GM12878 (cell line): ENCODE data around the gene C5. TPM values are rescaled to one million over a fixed set of nuclear protein-coding genes. Genes with fewer than 3 reads are reported as not detected.

Experiments
- ATAC-seq: fragments of 200-7000 bp; cut with Tn5 transposase; 3 replicates; pipeline ENCODE4 v1.9.1; 2020; ENCODE audit warnings: mild to moderate bottlenecking, moderate library complexity
- BruUV-seq: library from RNA; stranded (reverse); fragments of 400-500 nt; replicated peaks from 2 replicates; lab custom pipeline; 2021; lab: Mats Ljungman, UMichigan
- CTCF ChIA-PET: fragments of 300-600 bp; sonication (Branson Sonifier 250); formaldehyde crosslinking; extraction: SDS; loops from one replicate; lab custom pipeline; 2021; ENCODE audit warnings: inconsistent platforms; lab: Yijun Ruan, JAX
- POLR2A ChIA-PET: fragments of 350-600 bp; formaldehyde crosslinking; extraction: SDS; loops from one replicate; lab custom pipeline; 2021; ENCODE audit warnings: inconsistent platforms; lab: Charles Lee
- RAD21 ChIA-PET: fragments of 300-600 bp; sonication (Branson Sonifier 250); formaldehyde crosslinking; loops from one replicate; lab custom pipeline; 2023; ENCODE audit warnings: antibody characterized with exemption; ENCODE audit not compliant: unreplicated experiment; lab: Charles Lee
- SMC1A ChIA-PET: fragments of 300-600 bp; sonication (Branson Sonifier 250); formaldehyde crosslinking; loops from one replicate; lab custom pipeline; 2023; ENCODE audit not compliant: unreplicated experiment, uncharacterized antibody; lab: Charles Lee
- DNase-seq: peaks from one replicate; pipeline ENCODE4 v3.0.0-alpha.2; 2011; ENCODE audit warnings: low read depth, low spot score
- FAIRE-seq: peaks from 3 replicates; lab custom pipeline; 2011; peaks lifted over from hg19 to GRCh38; lab: Jason Lieb, UNC
- H2AFZ ChIP-seq: 2 replicates; pipeline ENCODE4 v1.6.0; 2011; ENCODE audit warnings: low read depth, low read length, control low read depth; ENCODE audit not compliant: control insufficient read depth
- H3K27ac ChIP-seq: 2 replicates; pipeline ENCODE4 v1.5.1; 2011; ENCODE audit warnings: control low read depth; ENCODE audit not compliant: control insufficient read depth, insufficient read depth
- H3K27me3 ChIP-seq, 2 experiments: replicated peaks in 1 of 2; 2 replicates each; pipeline versions ENCODE4 v1.6.0 to v1.6.1; 2011; ENCODE audit warnings: low read length in 1 of 2; ENCODE audit not compliant: control insufficient read depth in 2 of 2, insufficient read depth in 2 of 2
- H3K36me3 ChIP-seq, 2 experiments: 2 replicates each; pipeline ENCODE4 v1.5.1; 2011; ENCODE audit warnings: low read length in 1 of 2; ENCODE audit not compliant: control insufficient read depth in 2 of 2, insufficient read depth in 2 of 2
- H3K4me1 ChIP-seq: 2 replicates; pipeline ENCODE4 v1.6.1; 2011; ENCODE audit warnings: mild to moderate bottlenecking, low read length, moderate library complexity, mixed read lengths; ENCODE audit not compliant: control insufficient read depth, insufficient read depth
- H3K4me2 ChIP-seq: 2 replicates; pipeline ENCODE4 v1.6.0; 2011; ENCODE audit warnings: control low read depth; ENCODE audit not compliant: control insufficient read depth, insufficient read depth
- H3K4me3 ChIP-seq: fragments of 200-600 bp; sonication (generic); 2 replicates; pipeline ENCODE4 v1.5.1; 2016
- H3K79me2 ChIP-seq: 2 replicates; pipeline ENCODE4 v1.6.0; 2011; ENCODE audit warnings: low read length; ENCODE audit not compliant: control insufficient read depth, insufficient read depth
- H3K9ac ChIP-seq: 2 replicates; pipeline ENCODE4 v1.8.0; 2011; ENCODE audit warnings: low read length, control low read depth, mixed read lengths; ENCODE audit not compliant: control insufficient read depth, insufficient read depth
- H3K9me3 ChIP-seq: replicated peaks from 3 replicates; pipeline ENCODE4 v1.5.1; 2011; ENCODE audit warnings: mild to moderate bottlenecking, low read length; ENCODE audit not compliant: control insufficient read depth, insufficient read depth
- H4K20me1 ChIP-seq: 2 replicates; pipeline ENCODE4 v1.6.0; 2011; ENCODE audit not compliant: control insufficient read depth, insufficient read depth
- EED ChIP-seq: sonication (generic); IDR thresholded peaks from 2 replicates; pipeline ENCODE4 v1.6.1; 2016; ENCODE audit warnings: antibody characterized with exemption, low read depth
- JUND ChIP-seq: IDR thresholded peaks from 2 replicates; pipeline ENCODE4 v1.6.1; 2012; ENCODE audit warnings: low read depth, mild to moderate bottlenecking, low read length, improper control_type of control experiment, moderate library complexity
- KAT2A ChIP-seq: conservative IDR thresholded peaks from 2 replicates; pipeline ENCODE4 v1.6.1; 2011; ENCODE audit warnings: low read depth, low read length; ENCODE audit not compliant: control insufficient read depth
- POLR2AphosphoS5 ChIP-seq: IDR thresholded peaks from 2 replicates; pipeline ENCODE4 v1.6.1; 2011; ENCODE audit warnings: mild to moderate bottlenecking, low read length, inconsistent platforms
- SMARCA5 ChIP-seq: fragments of 450-650 bp; IDR thresholded peaks from 2 replicates; pipeline ENCODE4 v1.6.1; 2017; ENCODE audit warnings: mild to moderate bottlenecking
- ZSCAN29 ChIP-seq: fragments of 450-650 bp; IDR thresholded peaks from 2 replicates; pipeline ENCODE4 v1.6.1; 2017; ENCODE audit warnings: mild to moderate bottlenecking, moderate library complexity
- WGBS: methylation state at CpG from one replicate; pipeline ENCODE4 v1.1.6; 2016; ENCODE audit warnings: low lambda C conversion rate; ENCODE audit not compliant: insufficient replicate concordance, insufficient coverage; ENCODE audit errors: missing lambda C conversion rate; 5-methylcytosine and 5-hydroxymethylcytosine counted together
- in situ Hi-C: fragments of 300-500 bp; cut with MboI; formaldehyde crosslinking; loops from 9 replicates; pipeline ENCODE4 v1.14.3; 2018; ENCODE audit warnings: mixed read lengths
- intact Hi-C: fragments of 100-400 bp; cut with micrococcal nuclease; formaldehyde crosslinking; loops from one replicate; pipeline ENCODE4 v1.14.2; 2022; ENCODE audit not compliant: unreplicated experiment
- polyA plus RNA-seq, 11 experiments: library from polyadenylated mRNA; depleted of rRNA in 4 of 11; unstranded in 6 of 11; stranded (reverse) in 5 of 11; fragments of >200 nt; fragmentation: Nextera tagmentation in 4 of 11; fragmentation: Illumina TruSeq in 1 of 11; extraction: Ambion mirVana in 4 of 11; extraction: Trizol in 1 of 11; gene quantifications; 1 replicate in 1 of 11; 2 replicates in 10 of 11; pipeline versions ENCODE4 v1.2.1 to v1.2.3, GENCODE V29; 2011 to 2016; ENCODE audit warnings: inconsistent platforms in 2 of 11, missing spikeins in 2 of 11, low read depth in 1 of 11
- total RNA-seq, 4 experiments: library from RNA; depleted of rRNA in 3 of 4; stranded (reverse); fragments of >200 nt in 3 of 4; fragmentation: Illumina TruSeq in 1 of 4; extraction: Trizol in 1 of 4; gene quantifications; 2 replicates each; pipeline versions ENCODE4 v1.2.1 to v1.2.3, GENCODE V29; 2013 to 2021

Gene C5
- total and polyA plus RNA-seq, 10 of the 15 experiments (the other 5 are each of a cell fraction or from before 2014, with no cell fraction given), result 0.39 to 2.2 (median 1.2) TPM

DNA sequence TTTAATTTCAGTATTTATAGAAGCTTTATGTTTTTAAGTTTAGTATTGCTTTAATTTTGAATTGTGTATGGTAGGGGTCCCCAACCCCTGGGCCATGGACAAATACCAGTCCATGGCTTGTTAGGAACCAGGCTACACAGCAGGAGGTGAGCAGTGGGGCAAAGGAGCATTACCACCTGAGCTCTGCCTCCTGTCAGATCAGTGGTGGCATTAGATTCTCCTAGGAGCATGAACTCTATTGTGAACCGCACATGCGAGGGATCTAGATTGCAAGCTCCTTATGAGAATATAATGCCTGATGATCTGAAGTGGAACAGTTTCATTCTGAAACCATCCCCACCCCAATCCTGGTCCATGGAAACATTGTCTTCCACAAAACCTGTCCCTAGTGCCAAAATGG, 1.9 kb downstream of the C5 start:
- no peaks in the 10 kb centered on the region for H4K20me1 ChIP-seq
- no peak overlapping the region for H3K27ac ChIP-seq
- CTCF ChIA-PET, result interaction anchor here (0.9 to 6.7 kb wide), 2 partner anchors 12 to 17 kb away, joined by 3 to 86 read pairs; no protein-coding TSS in a partner anchor
- H3K9me3 ChIP-seq, result no peaks in the 10 kb centered on the region
- SMC1A ChIA-PET, result interaction anchor here (1.7 to 6.5 kb wide), 2 partner anchors 12 to 19 kb away, joined by 4 to 45 read pairs; no protein-coding TSS in a partner anchor
- POLR2A ChIA-PET, result no interaction called here
- H3K27me3 ChIP-seq, result no peaks in the 10 kb centered on the region
- in situ Hi-C loops, result no loop called here
- RAD21 ChIA-PET, result no interaction called here
- H2AFZ ChIP-seq, result no peak overlapping the region
- TF ChIP-seq SMARCA5 (no peak), KAT2A (no peak)
- no peak overlapping the region for H3K9ac ChIP-seq
- intact Hi-C loops, result no loop called here
- WGBS, result 90% methylated on average over 2 of the region's 2 CpGs
- FAIRE-seq (no peak), DNase-seq (no peak), ATAC-seq (no peak)
- no peak overlapping the region for H3K4me2 ChIP-seq
- no peaks in the 10 kb centered on the region for H3K79me2 ChIP-seq
- BruUV-seq, result no TSS peak
- no peak overlapping the region for H3K4me3 ChIP-seq
- no peaks in the 10 kb centered on the region for H3K36me3 ChIP-seq
- no peaks in the 10 kb centered on the region for H3K4me1 ChIP-seq

DNA sequence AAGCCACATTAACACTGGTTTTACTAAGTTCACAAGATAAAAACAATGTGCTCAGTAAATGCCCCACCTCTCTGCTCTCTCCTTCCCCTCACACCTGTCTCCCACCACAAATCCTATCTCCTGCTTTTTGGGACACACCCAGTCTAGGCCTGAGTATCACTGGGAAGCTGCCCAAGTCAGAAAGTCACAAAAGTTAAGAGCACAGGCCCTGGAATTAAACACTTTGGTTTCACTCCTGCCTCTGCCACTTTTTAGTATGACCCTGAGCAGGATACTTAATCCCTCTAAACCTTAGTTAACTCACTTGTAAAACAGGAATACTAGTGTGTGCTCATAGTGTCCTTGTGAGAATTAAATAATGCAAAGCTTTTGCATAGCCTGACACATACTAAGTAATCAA, 11.3 kb downstream of the C5 start:
- H3K4me3 ChIP-seq, result no peak overlapping the region
- RAD21 ChIA-PET, result no interaction called here

More for the DNA sequence above, 11.3 kb downstream of the C5 start:
- BruUV-seq, result no TSS peak
- FAIRE-seq, result no peak
- intact Hi-C loops, result no loop called here
- Histone ChIP-seq H3K36me3 (no peaks in the 10 kb centered on the region), H2AFZ (no peak overlapping the region), H4K20me1 (no peaks in the 10 kb centered on the region), H3K4me1 (no peaks in the 10 kb centered on the region), H3K9me3 (no peaks in the 10 kb centered on the region), H3K9ac (no peak overlapping the region), H3K79me2 (no peaks in the 10 kb centered on the region), H3K4me2 (no peak overlapping the region), H3K27ac (no peak overlapping the region), H3K27me3 (no peaks in the 10 kb centered on the region)
- DNase-seq, result no peak
- SMC1A ChIA-PET, result interaction anchor here (1.0 kb wide), 1 partner anchor 21 kb away, joined by 5 read pairs; no protein-coding TSS in a partner anchor
- CTCF ChIA-PET, result interaction anchor here (1.3 to 6.0 kb wide), 2 partner anchors 22 to 53 kb away, joined by 3 to 49 read pairs; no protein-coding TSS in a partner anchor
- TF ChIP-seq ZSCAN29 (no peak), JUND (no peak), EED (no peak), POLR2AphosphoS5 (no peak)
- in situ Hi-C loops, result no loop called here
- POLR2A ChIA-PET, result no interaction called here
- ATAC-seq, result no peak
